Measurements from ENCODE around the gene DIP2A.

DIP2A gene, protein sequence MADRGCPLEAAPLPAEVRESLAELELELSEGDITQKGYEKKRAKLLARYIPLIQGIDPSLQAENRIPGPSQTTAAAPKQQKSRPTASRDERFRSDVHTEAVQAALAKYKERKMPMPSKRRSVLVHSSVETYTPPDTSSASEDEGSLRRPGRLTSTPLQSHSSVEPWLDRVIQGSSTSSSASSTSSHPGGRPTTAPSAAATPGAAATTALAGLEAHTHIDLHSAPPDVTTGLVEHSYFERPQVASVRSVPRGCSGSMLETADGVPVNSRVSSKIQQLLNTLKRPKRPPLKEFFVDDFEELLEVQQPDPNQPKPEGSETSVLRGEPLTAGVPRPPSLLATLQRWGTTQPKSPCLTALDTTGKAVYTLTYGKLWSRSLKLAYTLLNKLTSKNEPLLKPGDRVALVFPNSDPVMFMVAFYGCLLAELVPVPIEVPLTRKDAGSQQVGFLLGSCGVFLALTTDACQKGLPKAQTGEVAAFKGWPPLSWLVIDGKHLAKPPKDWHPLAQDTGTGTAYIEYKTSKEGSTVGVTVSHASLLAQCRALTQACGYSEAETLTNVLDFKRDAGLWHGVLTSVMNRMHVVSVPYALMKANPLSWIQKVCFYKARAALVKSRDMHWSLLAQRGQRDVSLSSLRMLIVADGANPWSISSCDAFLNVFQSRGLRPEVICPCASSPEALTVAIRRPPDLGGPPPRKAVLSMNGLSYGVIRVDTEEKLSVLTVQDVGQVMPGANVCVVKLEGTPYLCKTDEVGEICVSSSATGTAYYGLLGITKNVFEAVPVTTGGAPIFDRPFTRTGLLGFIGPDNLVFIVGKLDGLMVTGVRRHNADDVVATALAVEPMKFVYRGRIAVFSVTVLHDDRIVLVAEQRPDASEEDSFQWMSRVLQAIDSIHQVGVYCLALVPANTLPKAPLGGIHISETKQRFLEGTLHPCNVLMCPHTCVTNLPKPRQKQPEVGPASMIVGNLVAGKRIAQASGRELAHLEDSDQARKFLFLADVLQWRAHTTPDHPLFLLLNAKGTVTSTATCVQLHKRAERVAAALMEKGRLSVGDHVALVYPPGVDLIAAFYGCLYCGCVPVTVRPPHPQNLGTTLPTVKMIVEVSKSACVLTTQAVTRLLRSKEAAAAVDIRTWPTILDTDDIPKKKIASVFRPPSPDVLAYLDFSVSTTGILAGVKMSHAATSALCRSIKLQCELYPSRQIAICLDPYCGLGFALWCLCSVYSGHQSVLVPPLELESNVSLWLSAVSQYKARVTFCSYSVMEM (N-terminal part only)

DNA sequence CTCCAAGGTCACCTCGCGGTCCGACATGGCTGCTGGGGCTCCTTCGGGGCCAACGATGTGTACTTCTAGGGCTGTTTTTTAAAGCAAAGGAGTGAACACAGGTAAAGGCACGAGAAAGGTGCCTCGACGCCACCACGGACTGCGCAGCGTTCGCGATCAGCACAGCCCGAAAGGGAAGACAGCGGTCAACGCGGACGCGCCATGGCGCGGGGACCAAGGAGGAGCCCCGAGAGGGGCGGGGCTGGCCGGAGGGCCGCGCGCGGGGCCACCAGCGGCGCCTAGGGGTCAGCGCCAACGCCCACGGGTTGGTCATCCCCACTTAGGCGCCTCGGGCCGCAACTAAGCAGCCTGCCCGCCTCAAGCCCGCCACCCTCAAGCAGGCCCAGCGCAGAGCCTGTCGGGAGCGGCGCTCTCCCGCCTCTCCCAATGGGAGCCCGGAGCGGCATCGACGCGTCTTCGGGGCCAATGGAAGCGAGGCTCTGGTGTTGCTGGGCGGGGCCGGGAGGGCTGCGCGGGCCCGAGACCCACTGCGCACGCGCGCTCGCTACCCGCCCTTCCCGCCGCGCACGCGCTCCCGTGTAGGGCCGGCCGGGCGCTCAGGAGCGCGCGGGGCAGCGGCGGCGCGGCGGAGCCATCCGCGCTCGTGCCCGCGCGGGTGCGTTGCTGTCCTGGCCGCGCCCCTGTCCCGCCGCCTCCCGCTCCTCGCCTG is at the start of gene DIP2A:
Gene DIP2A (plus strand): TSS at position 577 of the 709 bp plus-strand sequence. CDS start 241 bp downstream, outside the sequence.
- Histone ChIP-seq H3K27me3 (ENCODE audit: control insufficient read depth in 1 of 2, insufficient read depth in 2 of 2, low read length in 2 of 2) (no peaks in the 10 kb centered on the region), H3K4me3 (ENCODE audit: low read depth in 1 of 2, low read length in 2 of 2) (peak within 1 kb of the TSS; percentile 88 to 93), H3K9ac (ENCODE audit: low read length) (peak within 1 kb of the TSS; percentile 66), H3K9me3 (ENCODE audit: low read length) (no peaks in the 10 kb centered on the region), H3K36me3 (ENCODE audit: insufficient read depth, low read length) (no peaks in the 10 kb centered on the region), H3K27ac (ENCODE audit: low read depth, low read length) (peak within 1 kb of the TSS; percentile 90), H3K4me1 (ENCODE audit: insufficient read depth, low read length) (peaks cover 54% of the 10 kb centered on the region)

- Histone ChIP-seq H3K27me3 (ENCODE audit: control insufficient read depth in 1 of 2, insufficient read depth in 2 of 2, low read length in 2 of 2) (no peaks in the 10 kb centered on the region), H3K9me3 (ENCODE audit: low read length) (no peaks in the 10 kb centered on the region), H3K4me1 (ENCODE audit: insufficient read depth, low read length) (no peaks in the 10 kb centered on the region), H3K4me3 (ENCODE audit: low read depth in 1 of 2, low read length in 2 of 2) (no peak overlapping the region), H3K36me3 (ENCODE audit: insufficient read depth, low read length) (peaks cover 20% of the 10 kb centered on the region), H3K9ac (ENCODE audit: low read length) (no peak overlapping the region), H3K27ac (ENCODE audit: low read depth, low read length) (no peak overlapping the region)
Observed at GRCh38 chr21:46409641-46410406, 48.9 kb upstream of the DIP2A start.

DNA sequence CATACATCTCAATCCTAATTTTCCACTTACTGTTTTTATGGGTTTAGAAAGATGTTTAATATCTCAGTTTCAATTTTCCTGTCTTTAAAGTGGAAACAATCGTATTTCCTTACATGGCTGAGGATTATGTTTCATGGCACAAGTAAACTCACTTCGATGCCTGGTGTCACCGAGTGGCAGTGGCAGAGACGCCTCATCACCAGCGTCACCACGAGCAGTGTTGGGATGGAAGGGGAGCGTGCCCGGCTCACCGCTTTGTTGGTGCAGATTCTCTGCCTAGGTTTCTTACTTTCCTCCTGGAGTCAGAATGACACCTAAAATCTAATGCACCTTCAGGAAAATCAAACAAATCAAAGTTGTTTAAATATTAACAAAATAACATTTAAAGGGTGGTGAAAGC is 48.2 kb upstream of the DIP2A start:
- Histone ChIP-seq H3K27me3 (ENCODE audit: control insufficient read depth in 1 of 2, insufficient read depth in 2 of 2, low read length in 2 of 2) (no peaks in the 10 kb centered on the region), H3K9me3 (ENCODE audit: low read length) (no peaks in the 10 kb centered on the region), H3K4me3 (ENCODE audit: low read depth in 1 of 2, low read length in 2 of 2) (no peak overlapping the region), H3K36me3 (ENCODE audit: insufficient read depth, low read length) (peaks cover 20% of the 10 kb centered on the region), H3K4me1 (ENCODE audit: insufficient read depth, low read length) (no peaks in the 10 kb centered on the region), H3K9ac (ENCODE audit: low read length) (no peak overlapping the region), H3K27ac (ENCODE audit: low read depth, low read length) (no peak overlapping the region)

DNA sequence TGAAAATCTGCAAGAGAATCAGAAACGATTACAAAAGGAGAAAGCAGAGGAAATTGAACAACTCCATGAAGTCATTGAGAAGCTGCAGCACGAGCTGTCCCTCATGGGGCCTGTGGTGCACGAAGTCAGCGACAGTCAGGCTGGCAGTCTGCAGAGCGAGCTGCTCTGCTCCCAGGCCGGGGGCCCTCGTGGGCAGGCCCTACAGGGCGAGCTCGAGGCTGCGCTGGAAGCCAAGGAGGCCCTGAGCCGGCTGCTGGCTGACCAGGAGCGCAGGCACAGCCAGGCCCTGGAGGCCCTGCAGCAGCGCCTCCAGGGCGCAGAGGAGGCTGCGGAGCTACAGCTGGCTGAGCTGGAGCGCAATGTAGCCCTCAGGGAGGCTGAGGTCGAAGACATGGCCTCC is 47.5 kb upstream of the DIP2A start:
- Histone ChIP-seq H3K36me3 (ENCODE audit: insufficient read depth, low read length) (peaks cover 20% of the 10 kb centered on the region), H3K9ac (ENCODE audit: low read length) (no peak overlapping the region), H3K9me3 (ENCODE audit: low read length) (no peaks in the 10 kb centered on the region), H3K27ac (ENCODE audit: low read depth, low read length) (no peak overlapping the region), H3K27me3 (ENCODE audit: control insufficient read depth in 1 of 2, insufficient read depth in 2 of 2, low read length in 2 of 2) (no peaks in the 10 kb centered on the region), H3K4me3 (ENCODE audit: low read depth in 1 of 2, low read length in 2 of 2) (no peak overlapping the region), H3K4me1 (ENCODE audit: insufficient read depth, low read length) (no peaks in the 10 kb centered on the region)

- peaks cover 20% of the 10 kb centered on the region for H3K36me3 ChIP-seq (ENCODE audit: insufficient read depth, low read length)
- no peaks in the 10 kb centered on the region for H3K9me3 ChIP-seq (ENCODE audit: low read length)
- no peaks in the 10 kb centered on the region for H3K27me3 ChIP-seq (ENCODE audit: control insufficient read depth in 1 of 2, insufficient read depth in 2 of 2, low read length in 2 of 2)
Observed at GRCh38 chr21:46411691-46412090, 47.0 kb upstream of the DIP2A start.

GRCh38 chr21:46412521-46413364 is 45.9 kb upstream of the DIP2A start:
- peaks cover 20% of the 10 kb centered on the region for H3K36me3 ChIP-seq (ENCODE audit: insufficient read depth, low read length)
- no peaks in the 10 kb centered on the region for H3K27me3 ChIP-seq (ENCODE audit: control insufficient read depth in 1 of 2, insufficient read depth in 2 of 2, low read length in 2 of 2)
- H3K27ac ChIP-seq (ENCODE audit: low read depth, low read length): no peak overlapping the region
- no peaks in the 10 kb centered on the region for H3K4me1 ChIP-seq (ENCODE audit: insufficient read depth, low read length)
- H3K9ac ChIP-seq (ENCODE audit: low read length): no peak overlapping the region
- H3K9me3 ChIP-seq (ENCODE audit: low read length): no peaks in the 10 kb centered on the region
- H3K4me3 ChIP-seq (ENCODE audit: low read depth in 1 of 2, low read length in 2 of 2): no peak overlapping the region

More at GRCh38 chr21:46411691-46412090, 47.0 kb upstream of the DIP2A start:
- H3K4me1 ChIP-seq (ENCODE audit: insufficient read depth, low read length): no peaks in the 10 kb centered on the region
- H3K4me3 ChIP-seq (ENCODE audit: low read depth in 1 of 2, low read length in 2 of 2): no peak overlapping the region
- no peak overlapping the region for H3K27ac ChIP-seq (ENCODE audit: low read depth, low read length)
- no peak overlapping the region for H3K9ac ChIP-seq (ENCODE audit: low read length)

- peaks cover 20% of the 10 kb centered on the region for H3K36me3 ChIP-seq (ENCODE audit: insufficient read depth, low read length)
- H3K9me3 ChIP-seq (ENCODE audit: low read length): no peaks in the 10 kb centered on the region
- H3K27me3 ChIP-seq (ENCODE audit: control insufficient read depth in 1 of 2, insufficient read depth in 2 of 2, low read length in 2 of 2): no peaks in the 10 kb centered on the region
- no peak overlapping the region for H3K9ac ChIP-seq (ENCODE audit: low read length)
- no peaks in the 10 kb centered on the region for H3K4me1 ChIP-seq (ENCODE audit: insufficient read depth, low read length)
- no peak overlapping the region for H3K27ac ChIP-seq (ENCODE audit: low read depth, low read length)
- no peak overlapping the region for H3K4me3 ChIP-seq (ENCODE audit: low read depth in 1 of 2, low read length in 2 of 2)
Observed at GRCh38 chr21:46413365-46413696, 45.4 kb upstream of the DIP2A start.

DNA sequence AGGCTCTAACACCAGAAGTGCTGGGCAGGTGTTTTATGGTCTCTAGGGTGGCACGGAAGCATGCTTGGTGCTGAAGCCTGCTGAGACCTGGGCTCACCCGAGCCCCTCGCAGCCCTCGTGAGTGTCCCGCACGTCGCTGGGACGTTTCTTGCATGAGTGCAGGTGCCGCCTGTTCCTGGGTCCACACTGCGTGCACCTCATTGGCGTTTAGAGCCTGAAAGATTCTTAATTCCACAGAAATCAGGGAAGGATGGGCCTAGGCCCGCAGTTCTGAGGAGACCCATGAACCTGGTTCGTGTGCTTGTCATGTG is 43.8 kb upstream of the DIP2A start:
- H3K9ac ChIP-seq (ENCODE audit: low read length): no peak overlapping the region
- H3K27me3 ChIP-seq (ENCODE audit: control insufficient read depth in 1 of 2, insufficient read depth in 2 of 2, low read length in 2 of 2): no peaks in the 10 kb centered on the region
- no peaks in the 10 kb centered on the region for H3K9me3 ChIP-seq (ENCODE audit: low read length)
- H3K4me3 ChIP-seq (ENCODE audit: low read depth in 1 of 2, low read length in 2 of 2): no peak overlapping the region
- H3K4me1 ChIP-seq (ENCODE audit: insufficient read depth, low read length): no peaks in the 10 kb centered on the region
- H3K27ac ChIP-seq (ENCODE audit: low read depth, low read length): no peak overlapping the region
- peaks cover 26% of the 10 kb centered on the region for H3K36me3 ChIP-seq (ENCODE audit: insufficient read depth, low read length)

GRCh38 chr21:46416551-46416950 is 42.1 kb upstream of the DIP2A start:
- H3K36me3 ChIP-seq (ENCODE audit: insufficient read depth, low read length): peaks cover 30% of the 10 kb centered on the region
- no peaks in the 10 kb centered on the region for H3K9me3 ChIP-seq (ENCODE audit: low read length)
- H3K4me3 ChIP-seq (ENCODE audit: low read depth in 1 of 2, low read length in 2 of 2): no peak overlapping the region
- no peaks in the 10 kb centered on the region for H3K4me1 ChIP-seq (ENCODE audit: insufficient read depth, low read length)
- no peaks in the 10 kb centered on the region for H3K27me3 ChIP-seq (ENCODE audit: control insufficient read depth in 1 of 2, insufficient read depth in 2 of 2, low read length in 2 of 2)
- H3K9ac ChIP-seq (ENCODE audit: low read length): no peak overlapping the region
- H3K27ac ChIP-seq (ENCODE audit: low read depth, low read length): no peak overlapping the region
